ENCODE data around the gene CCDC15.
"Not testable (repeated sequence)": the region's sequence is repeated elsewhere in the genome, so short reads cannot be mapped to it uniquely, and the experiment has no call there.

Gene CCDC15

GRCh38 chr11:125036933-125037332, 82.9 kb downstream of the CCDC15 start:
- Histone ChIP-seq H3K27ac (ENCODE audit: low read depth, low read length) (no peak overlapping the region), H3K9ac (ENCODE audit: low read length in 5 of 5) (no peak overlapping the region), H3K27me3 (ENCODE audit: control insufficient read depth in 5 of 5, insufficient read depth in 4 of 5, low read length in 5 of 5) (no peaks in the 10 kb centered on the region), H3K4me3 (ENCODE audit: low read depth in 1 of 5, low read length in 5 of 5) (no peak overlapping the region), H3K4me1 (ENCODE audit: control insufficient read depth in 5 of 5, insufficient read depth in 5 of 5, low read length in 5 of 5) (no peaks in the 10 kb centered on the region), H3K36me3 (ENCODE audit: control insufficient read depth in 5 of 5, insufficient read depth in 5 of 5, low read length in 5 of 5) (peaks cover 0 to 12% (median 2%) of the 10 kb centered on the region in 5 donors), H3K9me3 (ENCODE audit: control insufficient read depth in 5 of 5, low read length in 5 of 5) (no peaks in the 10 kb centered on the region)

GRCh38 chr11:125049164-125049792, 95.3 kb downstream of the CCDC15 start:
- Histone ChIP-seq H3K4me1 (ENCODE audit: control insufficient read depth in 5 of 5, insufficient read depth in 5 of 5, low read length in 5 of 5) (no peaks in the 10 kb centered on the region), H3K9me3 (ENCODE audit: control insufficient read depth in 5 of 5, low read length in 5 of 5) (no peaks in the 10 kb centered on the region), H3K27ac (ENCODE audit: low read depth, low read length) (no peak overlapping the region), H3K4me3 (ENCODE audit: low read depth in 1 of 5, low read length in 5 of 5) (no peak overlapping the region), H3K9ac (ENCODE audit: low read length in 5 of 5) (no peak overlapping the region), H3K36me3 (ENCODE audit: control insufficient read depth in 5 of 5, insufficient read depth in 5 of 5, low read length in 5 of 5) (no peaks in the 10 kb centered on the region), H3K27me3 (ENCODE audit: control insufficient read depth in 5 of 5, insufficient read depth in 4 of 5, low read length in 5 of 5) (no peaks in the 10 kb centered on the region)

- Histone ChIP-seq H3K4me3 (ENCODE audit: low read depth in 1 of 5, low read length in 5 of 5) (no peak overlapping the region), H3K9ac (ENCODE audit: low read length in 5 of 5) (no peak overlapping the region), H3K9me3 (ENCODE audit: control insufficient read depth in 5 of 5, low read length in 5 of 5) (no peaks in the 10 kb centered on the region), H3K27me3 (ENCODE audit: control insufficient read depth in 5 of 5, insufficient read depth in 4 of 5, low read length in 5 of 5) (no peaks in the 10 kb centered on the region), H3K27ac (ENCODE audit: low read depth, low read length) (no peak overlapping the region), H3K4me1 (ENCODE audit: control insufficient read depth in 5 of 5, insufficient read depth in 5 of 5, low read length in 5 of 5) (no peaks in the 10 kb centered on the region), H3K36me3 (ENCODE audit: control insufficient read depth in 5 of 5, insufficient read depth in 5 of 5, low read length in 5 of 5) (no peaks in the 10 kb centered on the region)
Measured at GRCh38 chr11:125052047-125052446, 98.0 kb downstream of the CCDC15 start.

- Histone ChIP-seq H3K4me1 (ENCODE audit: control insufficient read depth in 5 of 5, insufficient read depth in 5 of 5, low read length in 5 of 5) (no peaks in the 10 kb centered on the region), H3K4me3 (ENCODE audit: low read depth in 1 of 5, low read length in 5 of 5) (no peak overlapping the region), H3K36me3 (ENCODE audit: control insufficient read depth in 5 of 5, insufficient read depth in 5 of 5, low read length in 5 of 5) (no peaks in the 10 kb centered on the region)
Measured at GRCh38 chr11:125053167-125053566, 99.2 kb downstream of the CCDC15 start.

GRCh38 chr11:125055107-125055715, 101.2 kb downstream of the CCDC15 start:
- Histone ChIP-seq H3K4me1 (ENCODE audit: control insufficient read depth in 5 of 5, insufficient read depth in 5 of 5, low read length in 5 of 5) (no peaks in the 10 kb centered on the region), H3K9me3 (ENCODE audit: control insufficient read depth in 5 of 5, low read length in 5 of 5) (no peaks in the 10 kb centered on the region), H3K27ac (ENCODE audit: low read depth, low read length) (no peak overlapping the region), H3K9ac (ENCODE audit: low read length in 5 of 5) (no peak overlapping the region), H3K36me3 (ENCODE audit: control insufficient read depth in 5 of 5, insufficient read depth in 5 of 5, low read length in 5 of 5) (no peaks in the 10 kb centered on the region), H3K27me3 (ENCODE audit: control insufficient read depth in 5 of 5, insufficient read depth in 4 of 5, low read length in 5 of 5) (no peaks in the 10 kb centered on the region), H3K4me3 (ENCODE audit: low read depth in 1 of 5, low read length in 5 of 5) (no peak overlapping the region)

More at GRCh38 chr11:125053167-125053566, 99.2 kb downstream of the CCDC15 start:
- Histone ChIP-seq H3K27ac (ENCODE audit: low read depth, low read length) (no peak overlapping the region), H3K9ac (ENCODE audit: low read length in 5 of 5) (no peak overlapping the region), H3K27me3 (ENCODE audit: control insufficient read depth in 5 of 5, insufficient read depth in 4 of 5, low read length in 5 of 5) (no peaks in the 10 kb centered on the region), H3K9me3 (ENCODE audit: control insufficient read depth in 5 of 5, low read length in 5 of 5) (no peaks in the 10 kb centered on the region)

GRCh38 chr11:125056111-125056510, 102.1 kb downstream of the CCDC15 start:
- H3K27me3 ChIP-seq (ENCODE audit: control insufficient read depth in 5 of 5, insufficient read depth in 4 of 5, low read length in 5 of 5); H3K4me3 ChIP-seq (ENCODE audit: low read depth in 1 of 5, low read length in 5 of 5); H3K9me3 ChIP-seq (ENCODE audit: control insufficient read depth in 5 of 5, low read length in 5 of 5); H3K36me3 ChIP-seq (ENCODE audit: control insufficient read depth in 5 of 5, insufficient read depth in 5 of 5, low read length in 5 of 5); H3K27ac ChIP-seq (ENCODE audit: low read depth, low read length); H3K4me1 ChIP-seq (ENCODE audit: control insufficient read depth in 5 of 5, insufficient read depth in 5 of 5, low read length in 5 of 5); H3K9ac ChIP-seq (ENCODE audit: low read length in 5 of 5): not testable (repeated sequence)

- Histone ChIP-seq H3K27ac (ENCODE audit: low read depth, low read length) (no peak overlapping the region), H3K4me1 (ENCODE audit: control insufficient read depth in 5 of 5, insufficient read depth in 5 of 5, low read length in 5 of 5) (no peaks in the 10 kb centered on the region), H3K9me3 (ENCODE audit: control insufficient read depth in 5 of 5, low read length in 5 of 5) (no peaks in the 10 kb centered on the region), H3K9ac (ENCODE audit: low read length in 5 of 5) (no peak overlapping the region), H3K27me3 (ENCODE audit: control insufficient read depth in 5 of 5, insufficient read depth in 4 of 5, low read length in 5 of 5) (no peaks in the 10 kb centered on the region), H3K4me3 (ENCODE audit: low read depth in 1 of 5, low read length in 5 of 5) (no peak overlapping the region), H3K36me3 (ENCODE audit: control insufficient read depth in 5 of 5, insufficient read depth in 5 of 5, low read length in 5 of 5) (no peaks in the 10 kb centered on the region)
Measured at GRCh38 chr11:125056931-125057692, 103.1 kb downstream of the CCDC15 start.

- no peaks in the 10 kb centered on the region for H3K27me3 ChIP-seq (ENCODE audit: control insufficient read depth in 5 of 5, insufficient read depth in 4 of 5, low read length in 5 of 5)
- peaks cover 0 to 5% (median 4%) of the 10 kb centered on the region in 5 donors for H3K4me1 ChIP-seq (ENCODE audit: control insufficient read depth in 5 of 5, insufficient read depth in 5 of 5, low read length in 5 of 5)
- H3K4me3 ChIP-seq (ENCODE audit: low read depth in 1 of 5, low read length in 5 of 5) = no peak overlapping the region
- H3K9ac ChIP-seq (ENCODE audit: low read length in 5 of 5) = no peak overlapping the region
- no peaks in the 10 kb centered on the region for H3K9me3 ChIP-seq (ENCODE audit: control insufficient read depth in 5 of 5, low read length in 5 of 5)
- no peaks in the 10 kb centered on the region for H3K36me3 ChIP-seq (ENCODE audit: control insufficient read depth in 5 of 5, insufficient read depth in 5 of 5, low read length in 5 of 5)
- H3K27ac ChIP-seq (ENCODE audit: low read depth, low read length) = no peak overlapping the region
Measured at GRCh38 chr11:125057693-125058016, 103.7 kb downstream of the CCDC15 start.

GRCh38 chr11:125061281-125061680, 107.3 kb downstream of the CCDC15 start:
- Histone ChIP-seq H3K36me3 (ENCODE audit: control insufficient read depth in 5 of 5, insufficient read depth in 5 of 5, low read length in 5 of 5) (no peaks in the 10 kb centered on the region), H3K9me3 (ENCODE audit: control insufficient read depth in 5 of 5, low read length in 5 of 5) (no peaks in the 10 kb centered on the region), H3K4me3 (ENCODE audit: low read depth in 1 of 5, low read length in 5 of 5) (no peak overlapping the region), H3K9ac (ENCODE audit: low read length in 5 of 5) (no peak overlapping the region), H3K4me1 (ENCODE audit: control insufficient read depth in 5 of 5, insufficient read depth in 5 of 5, low read length in 5 of 5) (peaks cover 0 to 22% (median 12%) of the 10 kb centered on the region in 5 donors), H3K27me3 (ENCODE audit: control insufficient read depth in 5 of 5, insufficient read depth in 4 of 5, low read length in 5 of 5) (peaks cover 0 to 3% (median 0%) of the 10 kb centered on the region in 5 donors), H3K27ac (ENCODE audit: low read depth, low read length) (no peak overlapping the region)

- no peaks in the 10 kb centered on the region for H3K9me3 ChIP-seq (ENCODE audit: control insufficient read depth in 5 of 5, low read length in 5 of 5)
- no peaks in the 10 kb centered on the region for H3K36me3 ChIP-seq (ENCODE audit: control insufficient read depth in 5 of 5, insufficient read depth in 5 of 5, low read length in 5 of 5)
- H3K4me1 ChIP-seq (ENCODE audit: control insufficient read depth in 5 of 5, insufficient read depth in 5 of 5, low read length in 5 of 5) = peaks cover 0 to 22% (median 12%) of the 10 kb centered on the region in 5 donors
- peak overlapping the region in 4 of 5 donors; percentile 48 to 79 (median 76) for H3K9ac ChIP-seq (ENCODE audit: low read length in 5 of 5)
- peak overlapping the region; percentile 41 for H3K27ac ChIP-seq (ENCODE audit: low read depth, low read length)
- H3K4me3 ChIP-seq (ENCODE audit: low read depth in 1 of 5, low read length in 5 of 5) = peak overlapping the region; percentile 44 to 86 (median 83)
- peaks cover 0 to 3% (median 0%) of the 10 kb centered on the region in 5 donors for H3K27me3 ChIP-seq (ENCODE audit: control insufficient read depth in 5 of 5, insufficient read depth in 4 of 5, low read length in 5 of 5)
Measured at GRCh38 chr11:125062218-125062930, 108.4 kb downstream of the CCDC15 start.

Data from subcutaneous abdominal adipose tissue (tissue), 5 donors.